OCI-LY1 (cell line): ENCODE results near the gene FAM76A.

ENCODE experiments used
- EZH2 ChIP-seq: fragments of 200-600 bp; sonication (generic), shearing (Covaris generic); IDR thresholded peaks from 2 replicates; pipeline ENCODE4 v1.8.0; 2017; ENCODE audit warnings: borderline replicate concordance, mixed run types, mild to moderate bottlenecking, antibody characterized with exemption, low read length, moderate library complexity, mixed read lengths
- TF ChIP-seq, protein P1 (sequence below): fragments of 200-600 bp; sonication (generic), shearing (Covaris generic); IDR thresholded peaks from 2 replicates; pipeline ENCODE4 v1.5.1; 2017; ENCODE audit warnings: mild to moderate bottlenecking, antibody characterized with exemption, low read length, moderate library complexity, mixed read lengths

GRCh38 chr1:27752360-27752759 lies 26.6 kb downstream of the FAM76A start:
- TF ChIP-seq, protein P1, sequence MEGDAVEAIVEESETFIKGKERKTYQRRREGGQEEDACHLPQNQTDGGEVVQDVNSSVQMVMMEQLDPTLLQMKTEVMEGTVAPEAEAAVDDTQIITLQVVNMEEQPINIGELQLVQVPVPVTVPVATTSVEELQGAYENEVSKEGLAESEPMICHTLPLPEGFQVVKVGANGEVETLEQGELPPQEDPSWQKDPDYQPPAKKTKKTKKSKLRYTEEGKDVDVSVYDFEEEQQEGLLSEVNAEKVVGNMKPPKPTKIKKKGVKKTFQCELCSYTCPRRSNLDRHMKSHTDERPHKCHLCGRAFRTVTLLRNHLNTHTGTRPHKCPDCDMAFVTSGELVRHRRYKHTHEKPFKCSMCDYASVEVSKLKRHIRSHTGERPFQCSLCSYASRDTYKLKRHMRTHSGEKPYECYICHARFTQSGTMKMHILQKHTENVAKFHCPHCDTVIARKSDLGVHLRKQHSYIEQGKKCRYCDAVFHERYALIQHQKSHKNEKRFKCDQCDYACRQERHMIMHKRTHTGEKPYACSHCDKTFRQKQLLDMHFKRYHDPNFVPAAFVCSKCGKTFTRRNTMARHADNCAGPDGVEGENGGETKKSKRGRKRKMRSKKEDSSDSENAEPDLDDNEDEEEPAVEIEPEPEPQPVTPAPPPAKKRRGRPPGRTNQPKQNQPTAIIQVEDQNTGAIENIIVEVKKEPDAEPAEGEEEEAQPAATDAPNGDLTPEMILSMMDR, result no peak
- no peak for TF ChIP-seq EZH2
